Measurements from ENCODE around the gene NIP7.
A peak's percentile ranks its signal among the peaks of the same experiment; 100 is the strongest.

The NIP7 gene

GRCh38 chr16:69373019-69373418 lies 33.4 kb downstream of the NIP7 start:
- TF ChIP-seq CTCF (IDR thresholded peaks at IDR 0.05; ENCODE audit: insufficient read depth, low read depth, low read length, missing control alignments) = no peak
- DNase-seq (ENCODE audit: low read depth) = no peak
- no peak overlapping the region for H3K4me3 ChIP-seq (ENCODE audit: low read length)

GRCh38 chr16:69376393-69377059 lies 37.0 kb downstream of the NIP7 start:
- no peak for TF ChIP-seq CTCF (IDR thresholded peaks at IDR 0.05; ENCODE audit: insufficient read depth, low read depth, low read length, missing control alignments)
- DNase-seq (ENCODE audit: low read depth) = no peak
- H3K4me3 ChIP-seq (ENCODE audit: low read length) = no peak overlapping the region

- DNase-seq (ENCODE audit: low read depth) = no peak
- TF ChIP-seq CTCF (IDR thresholded peaks at IDR 0.05; ENCODE audit: insufficient read depth, low read depth, low read length, missing control alignments) = no peak
- H3K4me3 ChIP-seq (ENCODE audit: low read length) = no peak overlapping the region
Observed at GRCh38 chr16:69378036-69378435, 38.5 kb downstream of the NIP7 start.

GRCh38 chr16:69378760-69379159 lies 39.2 kb downstream of the NIP7 start:
- no peak for DNase-seq (ENCODE audit: low read depth)
- no peak for TF ChIP-seq CTCF (IDR thresholded peaks at IDR 0.05; ENCODE audit: insufficient read depth, low read depth, low read length, missing control alignments)
- no peak overlapping the region for H3K4me3 ChIP-seq (ENCODE audit: low read length)

- no peak overlapping the region for H3K4me3 ChIP-seq (ENCODE audit: low read length)
- no peak for TF ChIP-seq CTCF (IDR thresholded peaks at IDR 0.05; ENCODE audit: insufficient read depth, low read depth, low read length, missing control alignments)
- no peak for DNase-seq (ENCODE audit: low read depth)
Observed at GRCh38 chr16:69381231-69381630, 41.7 kb downstream of the NIP7 start.

GRCh38 chr16:69382421-69382820 lies 42.8 kb downstream of the NIP7 start:
- DNase-seq (ENCODE audit: low read depth) = no peak
- no peak for TF ChIP-seq CTCF (IDR thresholded peaks at IDR 0.05; ENCODE audit: insufficient read depth, low read depth, low read length, missing control alignments)
- H3K4me3 ChIP-seq (ENCODE audit: low read length) = no peak overlapping the region

GRCh38 chr16:69384974-69385373 lies 45.4 kb downstream of the NIP7 start:
- no peak for DNase-seq (ENCODE audit: low read depth)
- peak overlapping the region; percentile 76 for H3K4me3 ChIP-seq (ENCODE audit: low read length)
- no peak for TF ChIP-seq CTCF (IDR thresholded peaks at IDR 0.05; ENCODE audit: insufficient read depth, low read depth, low read length, missing control alignments)

All from epithelial cell of esophagus (primary cell).